Adrenal gland (tissue), 5 donors: Measurements from ENCODE around the gene TNFRSF11A.

ENCODE experiments used
- POLR2A ChIP-seq, 2 donors: fragments of 450-650 bp; IDR thresholded peaks; one replicate each; pipeline ENCODE4 v1.6.1; 2017; ENCODE audit warnings: antibody characterized with exemption in 2 of 2, mild to moderate bottlenecking in 2 of 2, moderate library complexity in 1 of 2
- TF ChIP-seq, protein P1 (sequence below), 6 experiments: fragments of 450-650 bp in 4 of 6; fragments of 200-600 bp in 2 of 6; sonication (generic) in 1 of 6; IDR thresholded peaks; 1 replicate in 5 of 6; 2 replicates in 1 of 6; pipeline versions ENCODE4 v1.5.1 to v1.8.0; 2016 to 2021; ENCODE audit warnings: antibody characterized with exemption in 6 of 6, mild to moderate bottlenecking in 2 of 6, moderate library complexity in 1 of 6
- donor health status: DM: no; HTN: no; CAD: no.

DNA sequence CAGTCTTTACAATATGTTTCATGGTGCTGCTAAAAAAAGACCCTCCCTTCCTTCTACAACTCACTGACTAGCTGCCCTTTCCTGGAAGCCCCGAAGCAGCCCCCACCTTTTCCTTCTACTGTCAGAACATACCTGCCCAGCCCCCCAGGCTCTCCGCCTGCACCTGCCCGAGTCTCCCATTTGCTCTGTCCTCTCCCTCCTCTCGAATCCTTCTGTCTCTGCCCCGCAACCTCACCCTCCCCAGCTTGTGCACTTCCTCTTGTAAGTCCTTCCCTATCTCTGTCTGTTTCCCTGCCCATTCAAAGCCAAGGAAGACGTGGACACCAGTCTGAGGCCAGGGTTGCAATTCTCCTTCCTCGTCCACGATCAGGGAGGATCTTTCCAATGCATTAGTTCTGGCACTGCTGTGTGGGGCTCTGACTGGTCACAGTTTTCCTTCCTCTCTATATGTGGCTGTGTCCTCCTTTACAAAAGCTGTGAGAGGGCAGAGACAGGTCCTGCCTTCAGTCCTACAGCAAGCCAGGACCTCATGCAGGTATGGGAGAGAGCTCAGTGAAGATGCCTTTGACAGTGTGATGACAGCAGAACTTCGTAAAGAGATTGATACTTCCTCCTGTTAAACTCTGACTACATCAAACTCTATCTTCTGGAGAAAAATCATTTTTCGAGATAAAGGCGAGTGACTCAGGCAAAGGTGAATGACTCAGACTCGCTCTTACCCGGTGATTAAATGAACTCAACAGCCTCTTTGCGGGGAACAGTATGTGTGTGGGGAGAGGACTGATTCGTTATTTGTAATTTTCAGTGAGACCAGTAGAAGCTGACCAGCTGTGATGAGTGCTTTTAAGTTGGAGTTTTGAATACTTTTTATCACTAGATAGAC, 14.2 kb downstream of the TNFRSF11A start:
- TF ChIP-seq, protein P1, sequence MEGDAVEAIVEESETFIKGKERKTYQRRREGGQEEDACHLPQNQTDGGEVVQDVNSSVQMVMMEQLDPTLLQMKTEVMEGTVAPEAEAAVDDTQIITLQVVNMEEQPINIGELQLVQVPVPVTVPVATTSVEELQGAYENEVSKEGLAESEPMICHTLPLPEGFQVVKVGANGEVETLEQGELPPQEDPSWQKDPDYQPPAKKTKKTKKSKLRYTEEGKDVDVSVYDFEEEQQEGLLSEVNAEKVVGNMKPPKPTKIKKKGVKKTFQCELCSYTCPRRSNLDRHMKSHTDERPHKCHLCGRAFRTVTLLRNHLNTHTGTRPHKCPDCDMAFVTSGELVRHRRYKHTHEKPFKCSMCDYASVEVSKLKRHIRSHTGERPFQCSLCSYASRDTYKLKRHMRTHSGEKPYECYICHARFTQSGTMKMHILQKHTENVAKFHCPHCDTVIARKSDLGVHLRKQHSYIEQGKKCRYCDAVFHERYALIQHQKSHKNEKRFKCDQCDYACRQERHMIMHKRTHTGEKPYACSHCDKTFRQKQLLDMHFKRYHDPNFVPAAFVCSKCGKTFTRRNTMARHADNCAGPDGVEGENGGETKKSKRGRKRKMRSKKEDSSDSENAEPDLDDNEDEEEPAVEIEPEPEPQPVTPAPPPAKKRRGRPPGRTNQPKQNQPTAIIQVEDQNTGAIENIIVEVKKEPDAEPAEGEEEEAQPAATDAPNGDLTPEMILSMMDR (IDR thresholded peaks at IDR 0.05) = no peak
- no peak for TF ChIP-seq POLR2A (IDR thresholded peaks at IDR 0.05)
